GM12865 (cell line): ENCODE results near the gene SEC16B.

Source experiments
- DNase-seq: peaks from one replicate; pipeline ENCODE4 v3.0.0; 2010; ENCODE audit warnings: low read depth
- H3K4me3 ChIP-seq: 2 replicates; pipeline ENCODE4 v1.5.1; 2011; ENCODE audit warnings: mild to moderate bottlenecking, low read depth, low read length, control low read depth
- CTCF ChIP-seq: IDR thresholded peaks from 2 replicates; pipeline ENCODE4 v1.5.1; 2011; ENCODE audit warnings: low read length, control low read depth, low read depth, inconsistent platforms; ENCODE audit not compliant: insufficient read depth; ENCODE audit errors: missing control alignments

SEC16B gene

GRCh38 chr1:177953549-177953948 is 16.3 kb downstream of the SEC16B start:
- TF ChIP-seq CTCF: no peak
- H3K4me3 ChIP-seq: no peak overlapping the region
- no peak for DNase-seq

- TF ChIP-seq CTCF: no peak
- H3K4me3 ChIP-seq: no peak overlapping the region
- no peak for DNase-seq
These were observed 17.2 kb downstream of the SEC16B start for GRCh38 chr1:177952691-177953090.

- no peak for TF ChIP-seq CTCF
- no peak overlapping the region for H3K4me3 ChIP-seq
- no peak for DNase-seq
These were observed 17.6 kb downstream of the SEC16B start for GRCh38 chr1:177952249-177952648.

GRCh38 chr1:177950506-177950905 is 19.4 kb downstream of the SEC16B start:
- H3K4me3 ChIP-seq: no peak overlapping the region
- no peak for DNase-seq
- TF ChIP-seq CTCF: no peak

- TF ChIP-seq CTCF: peak; percentile 84
- H3K4me3 ChIP-seq: no peak overlapping the region
- DNase-seq: peak; percentile 55
These were observed 21.4 kb downstream of the SEC16B start for GRCh38 chr1:177948336-177948972.

- no peak for TF ChIP-seq CTCF
- H3K4me3 ChIP-seq: no peak overlapping the region
- DNase-seq: no peak
These were observed 22.2 kb downstream of the SEC16B start for GRCh38 chr1:177947623-177948022.
